Measurements from ENCODE around the gene PIKFYVE.

Gene PIKFYVE

DNA sequence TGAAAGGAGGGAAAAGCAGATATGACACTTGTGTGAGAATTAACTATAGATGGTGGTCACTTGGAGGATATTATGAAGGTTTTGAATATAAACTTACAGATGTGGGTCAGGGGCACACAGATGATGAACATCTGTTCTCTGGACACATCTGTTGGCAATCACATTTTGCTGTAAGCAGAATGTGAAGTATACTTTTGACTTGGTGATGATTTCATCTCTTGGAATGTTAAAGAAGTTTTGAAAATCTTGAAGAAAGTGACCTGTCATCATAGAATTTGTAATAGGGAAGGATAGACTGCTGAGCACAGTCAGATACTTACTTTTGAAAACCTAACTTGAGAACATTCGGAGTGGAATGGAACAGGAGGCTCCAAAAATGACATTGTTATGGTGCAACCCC is 40.2 kb downstream of the PIKFYVE start:
- Histone ChIP-seq H3K4me3 (ENCODE audit: low read depth, low read length) (no peak overlapping the region), H3K4me1 (ENCODE audit: control insufficient read depth, insufficient read depth, low read length) (no peaks in the 10 kb centered on the region), H3K9me3 (ENCODE audit: control insufficient read depth, insufficient read depth, low read depth, low read length) (no peaks in the 10 kb centered on the region), H3K27ac (ENCODE audit: extremely low read depth, low read depth, low read length) (no peak overlapping the region), H3K36me3 (ENCODE audit: control insufficient read depth in 2 of 2, insufficient read depth in 1 of 2, low read length in 2 of 2) (peaks cover 18 to 48% of the 10 kb centered on the region in 2 experiments)
- TF ChIP-seq ZFHX2 (tag by site-specific recombination; conservative IDR thresholded peaks at IDR 0.05), result no peak
- TF ChIP-seq ZNF114 (tag by site-specific recombination; IDR thresholded peaks at IDR 0.05), result no peak
- no peak for TF ChIP-seq ZBTB1 (tag by site-specific recombination; IDR thresholded peaks at IDR 0.05)
- TF ChIP-seq ZNF548 (tag by site-specific recombination; IDR thresholded peaks at IDR 0.05), result no peak
- no peak for TF ChIP-seq ZBTB7A (tag by site-specific recombination; IDR thresholded peaks at IDR 0.05; ENCODE audit: low read depth)
- no peak for TF ChIP-seq ZNF280C (tag by site-specific recombination; IDR thresholded peaks at IDR 0.05)
- TF ChIP-seq, protein P1, sequence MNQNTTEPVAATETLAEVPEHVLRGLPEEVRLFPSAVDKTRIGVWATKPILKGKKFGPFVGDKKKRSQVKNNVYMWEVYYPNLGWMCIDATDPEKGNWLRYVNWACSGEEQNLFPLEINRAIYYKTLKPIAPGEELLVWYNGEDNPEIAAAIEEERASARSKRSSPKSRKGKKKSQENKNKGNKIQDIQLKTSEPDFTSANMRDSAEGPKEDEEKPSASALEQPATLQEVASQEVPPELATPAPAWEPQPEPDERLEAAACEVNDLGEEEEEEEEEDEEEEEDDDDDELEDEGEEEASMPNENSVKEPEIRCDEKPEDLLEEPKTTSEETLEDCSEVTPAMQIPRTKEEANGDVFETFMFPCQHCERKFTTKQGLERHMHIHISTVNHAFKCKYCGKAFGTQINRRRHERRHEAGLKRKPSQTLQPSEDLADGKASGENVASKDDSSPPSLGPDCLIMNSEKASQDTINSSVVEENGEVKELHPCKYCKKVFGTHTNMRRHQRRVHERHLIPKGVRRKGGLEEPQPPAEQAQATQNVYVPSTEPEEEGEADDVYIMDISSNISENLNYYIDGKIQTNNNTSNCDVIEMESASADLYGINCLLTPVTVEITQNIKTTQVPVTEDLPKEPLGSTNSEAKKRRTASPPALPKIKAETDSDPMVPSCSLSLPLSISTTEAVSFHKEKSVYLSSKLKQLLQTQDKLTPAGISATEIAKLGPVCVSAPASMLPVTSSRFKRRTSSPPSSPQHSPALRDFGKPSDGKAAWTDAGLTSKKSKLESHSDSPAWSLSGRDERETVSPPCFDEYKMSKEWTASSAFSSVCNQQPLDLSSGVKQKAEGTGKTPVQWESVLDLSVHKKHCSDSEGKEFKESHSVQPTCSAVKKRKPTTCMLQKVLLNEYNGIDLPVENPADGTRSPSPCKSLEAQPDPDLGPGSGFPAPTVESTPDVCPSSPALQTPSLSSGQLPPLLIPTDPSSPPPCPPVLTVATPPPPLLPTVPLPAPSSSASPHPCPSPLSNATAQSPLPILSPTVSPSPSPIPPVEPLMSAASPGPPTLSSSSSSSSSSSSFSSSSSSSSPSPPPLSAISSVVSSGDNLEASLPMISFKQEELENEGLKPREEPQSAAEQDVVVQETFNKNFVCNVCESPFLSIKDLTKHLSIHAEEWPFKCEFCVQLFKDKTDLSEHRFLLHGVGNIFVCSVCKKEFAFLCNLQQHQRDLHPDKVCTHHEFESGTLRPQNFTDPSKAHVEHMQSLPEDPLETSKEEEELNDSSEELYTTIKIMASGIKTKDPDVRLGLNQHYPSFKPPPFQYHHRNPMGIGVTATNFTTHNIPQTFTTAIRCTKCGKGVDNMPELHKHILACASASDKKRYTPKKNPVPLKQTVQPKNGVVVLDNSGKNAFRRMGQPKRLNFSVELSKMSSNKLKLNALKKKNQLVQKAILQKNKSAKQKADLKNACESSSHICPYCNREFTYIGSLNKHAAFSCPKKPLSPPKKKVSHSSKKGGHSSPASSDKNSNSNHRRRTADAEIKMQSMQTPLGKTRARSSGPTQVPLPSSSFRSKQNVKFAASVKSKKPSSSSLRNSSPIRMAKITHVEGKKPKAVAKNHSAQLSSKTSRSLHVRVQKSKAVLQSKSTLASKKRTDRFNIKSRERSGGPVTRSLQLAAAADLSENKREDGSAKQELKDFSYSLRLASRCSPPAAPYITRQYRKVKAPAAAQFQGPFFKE (tag by site-specific recombination; IDR thresholded peaks at IDR 0.05; ENCODE audit: borderline replicate concordance), result no peak
- no peak for TF ChIP-seq ZNF391 (tag by site-specific recombination; IDR thresholded peaks at IDR 0.05; ENCODE audit: borderline replicate concordance, low read depth)
- TF ChIP-seq ZNF707 (tag by site-specific recombination; IDR thresholded peaks at IDR 0.05), result no peak
- TF ChIP-seq ZNF10 (tag by site-specific recombination; IDR thresholded peaks at IDR 0.05), result no peak
- TF ChIP-seq TRIM28 (IDR thresholded peaks at IDR 0.05; ENCODE audit: borderline replicate concordance, low read length), result no peak
- TF ChIP-seq MYNN (tag by site-specific recombination; IDR thresholded peaks at IDR 0.05; ENCODE audit: borderline replicate concordance), result no peak
- TF ChIP-seq ZNF433 (tag by site-specific recombination; IDR thresholded peaks at IDR 0.05; ENCODE audit: low read depth), result no peak
- TF ChIP-seq ZNF510 (tag by site-specific recombination; IDR thresholded peaks at IDR 0.05; ENCODE audit: insufficient replicate concordance), result no peak
- no peak for TF ChIP-seq TCF7L2 (IDR thresholded peaks at IDR 0.05; ENCODE audit: borderline replicate concordance, low read depth, low read length)
- no peak for TF ChIP-seq ZNF138 (tag by site-specific recombination; IDR thresholded peaks at IDR 0.05; ENCODE audit: borderline replicate concordance)
- TF ChIP-seq ZNF514 (tag by site-specific recombination; IDR thresholded peaks at IDR 0.05), result no peak
- TF ChIP-seq ZFP3 (tag by site-specific recombination; IDR thresholded peaks at IDR 0.05; ENCODE audit: low read depth), result no peak
- no peak for TF ChIP-seq OSR2 (tag by site-specific recombination; IDR thresholded peaks at IDR 0.05)
- ChIA-PET CTCF (interaction anchor here (0.7 kb wide), 1 partner anchor 51 kb away, joined by 4 read pairs; the partner anchor contains the start of gene IDH1), POLR2A (interaction anchor here (0.6 kb wide), 1 partner anchor 38 kb away, joined by 5 read pairs; no protein-coding TSS in a partner anchor)

GRCh38 chr2:208311321-208311720 is 45.3 kb downstream of the PIKFYVE start:
- ChIA-PET POLR2A (no interaction called here), CTCF (no interaction called here)
- Histone ChIP-seq H3K4me3 (ENCODE audit: low read depth, low read length) (no peak overlapping the region), H3K36me3 (ENCODE audit: control insufficient read depth in 2 of 2, insufficient read depth in 1 of 2, low read length in 2 of 2) (peaks cover 9 to 23% of the 10 kb centered on the region in 2 experiments; a peak in 2 of 3 replicates), H3K4me1 (ENCODE audit: control insufficient read depth, insufficient read depth, low read length) (no peaks in the 10 kb centered on the region), H3K9me3 (ENCODE audit: control insufficient read depth, insufficient read depth, low read depth, low read length) (no peaks in the 10 kb centered on the region), H3K27ac (ENCODE audit: extremely low read depth, low read depth, low read length) (no peak overlapping the region)
- TF ChIP-seq, protein P2, sequence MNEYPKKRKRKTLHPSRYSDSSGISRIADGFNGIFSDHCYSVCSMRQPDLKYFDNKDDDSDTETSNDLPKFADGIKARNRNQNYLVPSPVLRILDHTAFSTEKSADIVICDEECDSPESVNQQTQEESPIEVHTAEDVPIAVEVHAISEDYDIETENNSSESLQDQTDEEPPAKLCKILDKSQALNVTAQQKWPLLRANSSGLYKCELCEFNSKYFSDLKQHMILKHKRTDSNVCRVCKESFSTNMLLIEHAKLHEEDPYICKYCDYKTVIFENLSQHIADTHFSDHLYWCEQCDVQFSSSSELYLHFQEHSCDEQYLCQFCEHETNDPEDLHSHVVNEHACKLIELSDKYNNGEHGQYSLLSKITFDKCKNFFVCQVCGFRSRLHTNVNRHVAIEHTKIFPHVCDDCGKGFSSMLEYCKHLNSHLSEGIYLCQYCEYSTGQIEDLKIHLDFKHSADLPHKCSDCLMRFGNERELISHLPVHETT (tag by site-specific recombination; IDR thresholded peaks at IDR 0.05), result no peak
- TF ChIP-seq, protein P3, sequence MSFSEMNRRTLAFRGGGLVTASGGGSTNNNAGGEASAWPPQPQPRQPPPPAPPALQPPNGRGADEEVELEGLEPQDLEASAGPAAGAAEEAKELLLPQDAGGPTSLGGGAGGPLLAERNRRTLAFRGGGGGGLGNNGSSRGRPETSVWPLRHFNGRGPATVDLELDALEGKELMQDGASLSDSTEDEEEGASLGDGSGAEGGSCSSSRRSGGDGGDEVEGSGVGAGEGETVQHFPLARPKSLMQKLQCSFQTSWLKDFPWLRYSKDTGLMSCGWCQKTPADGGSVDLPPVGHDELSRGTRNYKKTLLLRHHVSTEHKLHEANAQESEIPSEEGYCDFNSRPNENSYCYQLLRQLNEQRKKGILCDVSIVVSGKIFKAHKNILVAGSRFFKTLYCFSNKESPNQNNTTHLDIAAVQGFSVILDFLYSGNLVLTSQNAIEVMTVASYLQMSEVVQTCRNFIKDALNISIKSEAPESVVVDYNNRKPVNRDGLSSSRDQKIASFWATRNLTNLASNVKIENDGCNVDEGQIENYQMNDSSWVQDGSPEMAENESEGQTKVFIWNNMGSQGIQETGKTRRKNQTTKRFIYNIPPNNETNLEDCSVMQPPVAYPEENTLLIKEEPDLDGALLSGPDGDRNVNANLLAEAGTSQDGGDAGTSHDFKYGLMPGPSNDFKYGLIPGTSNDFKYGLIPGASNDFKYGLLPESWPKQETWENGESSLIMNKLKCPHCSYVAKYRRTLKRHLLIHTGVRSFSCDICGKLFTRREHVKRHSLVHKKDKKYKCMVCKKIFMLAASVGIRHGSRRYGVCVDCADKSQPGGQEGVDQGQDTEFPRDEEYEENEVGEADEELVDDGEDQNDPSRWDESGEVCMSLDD (tag by site-specific recombination; IDR thresholded peaks at IDR 0.05), result no peak
- TF ChIP-seq ZNF776 (tag by site-specific recombination; IDR thresholded peaks at IDR 0.05; ENCODE audit: borderline replicate concordance) (no peak), GLIS2 (tag by site-specific recombination; IDR thresholded peaks at IDR 0.05) (no peak), ZNF274 (IDR thresholded peaks at IDR 0.05; ENCODE audit: low read length) (no peak), ZNF274 (tag by site-specific recombination; IDR thresholded peaks at IDR 0.05; ENCODE audit: borderline replicate concordance) (no peak)
